Panc1 (cell line): ENCODE data around the gene MEF2A. TPM values are rescaled to one million over a fixed set of nuclear protein-coding genes. Genes with fewer than 3 reads are reported as not detected.

Experiments used
- ATAC-seq: fragments of 200-7000 bp; cut with Tn5 transposase; 2 replicates; pipeline ENCODE4 v1.9.1; 2020; ENCODE audit warnings: mild to moderate bottlenecking, moderate library complexity
- BruUV-seq: library from RNA; stranded (reverse); fragments of 400-500 nt; replicated peaks from 2 replicates; lab custom pipeline; 2021; lab: Mats Ljungman, UMichigan
- CTCF ChIA-PET: fragments of 300-600 bp; sonication (Branson Sonifier 250); formaldehyde crosslinking; loops from one replicate; lab custom pipeline; 2022; ENCODE audit warnings: antibody characterized with exemption; lab: Charles Lee
- POLR2A ChIA-PET: fragments of 300-600 bp; sonication (Branson Sonifier 250); formaldehyde crosslinking; loops from one replicate; lab custom pipeline; 2022; ENCODE audit warnings: antibody characterized with exemption; lab: Charles Lee
- DNase-seq: peaks from one replicate; pipeline ENCODE4 v3.0.0-alpha.2; 2010; ENCODE audit warnings: low read depth, low spot score
- H3K27ac ChIP-seq: 2 replicates; pipeline ENCODE4 v1.5.1; 2011; ENCODE audit warnings: mild to moderate bottlenecking, low read length, inconsistent platforms
- H3K27me3 ChIP-seq: fragments of 200-500 bp; sonication (Bioruptor generic); 2 replicates; pipeline ENCODE4 v1.6.0; 2014; ENCODE audit warnings: low read length, inconsistent platforms; ENCODE audit not compliant: control insufficient read depth, insufficient read depth
- H3K36me3 ChIP-seq: fragments of 200-500 bp; sonication (Bioruptor generic); 2 replicates; pipeline ENCODE4 v1.5.1; 2014; ENCODE audit warnings: inconsistent platforms, mild to moderate bottlenecking, low read length, moderate library complexity; ENCODE audit not compliant: control insufficient read depth, insufficient read depth
- H3K4me1 ChIP-seq: 2 replicates; pipeline ENCODE4 v1.5.1; 2011; ENCODE audit warnings: inconsistent platforms, mild to moderate bottlenecking, low read length, moderate library complexity; ENCODE audit not compliant: control insufficient read depth, insufficient read depth
- H3K4me3 ChIP-seq, 2 experiments: 2 replicates each; pipeline ENCODE4 v1.5.1; 2011 to 2012; ENCODE audit warnings: low read depth in 2 of 2, low read length in 2 of 2, mild to moderate bottlenecking in 2 of 2, inconsistent platforms in 1 of 2, moderate library complexity in 1 of 2
- H3K9me3 ChIP-seq: fragments of 200-500 bp; sonication (Bioruptor generic); 2 replicates; pipeline ENCODE4 v1.5.1; 2014; ENCODE audit warnings: low read depth, mild to moderate bottlenecking, inconsistent platforms, low read length, moderate library complexity; ENCODE audit not compliant: control insufficient read depth, insufficient read depth
- CTCF ChIP-seq: fragments of 450-650 bp; IDR thresholded peaks from 2 replicates; pipeline ENCODE4 v1.5.1; 2017; ENCODE audit warnings: mild to moderate bottlenecking
- POLR2AphosphoS5 ChIP-seq: IDR thresholded peaks from 2 replicates; pipeline ENCODE4 v1.6.1; 2012; ENCODE audit warnings: mild to moderate bottlenecking, low read depth, low read length, moderate library complexity
- REST ChIP-seq, 2 experiments: IDR thresholded peaks; 2 replicates each; pipeline ENCODE4 v1.6.1; 2011 to 2012; ENCODE audit warnings: low read depth in 2 of 2, control low read depth in 1 of 2, low read length in 1 of 2, mild to moderate bottlenecking in 1 of 2, moderate library complexity in 1 of 2; ENCODE audit not compliant: insufficient read depth in 1 of 2
- SIN3A ChIP-seq: IDR thresholded peaks from 2 replicates; pipeline ENCODE4 v1.6.1; 2012; ENCODE audit warnings: low read depth, mild to moderate bottlenecking, low read length, moderate library complexity, borderline replicate concordance; ENCODE audit not compliant: insufficient read depth
- TCF7L2 ChIP-seq: IDR thresholded peaks from 2 replicates; pipeline ENCODE4 v1.6.1; 2011; ENCODE audit warnings: mild to moderate bottlenecking, low read depth, low read length, inconsistent platforms
- in situ Hi-C: cut with HindIII; loops from 2 replicates; pipeline ENCODE4 v1.10.0; 2016; ENCODE audit warnings: low sequenced_read_pairs, low pct_unique_long_range_greater_than_20kb
- intact Hi-C: fragments of 100-400 bp; cut with micrococcal nuclease; formaldehyde crosslinking; loops from one replicate; pipeline ENCODE4 v1.10.0; 2022; ENCODE audit not compliant: unreplicated experiment
- total RNA-seq: library from RNA; stranded (reverse); gene quantifications from one replicate; pipeline ENCODE4 v1.2.1, GENCODE V29; 2021; ENCODE audit not compliant: unreplicated experiment

Gene MEF2A
- total RNA-seq, 1 experiment from 2014 or later = 31.1 TPM

- Histone ChIP-seq H3K27ac (no peak overlapping the region), H3K27me3 (no peaks in the 10 kb centered on the region), H3K4me3 (no peak overlapping the region), H3K9me3 (no peaks in the 10 kb centered on the region), H3K36me3 (no peaks in the 10 kb centered on the region), H3K4me1 (peaks cover 5% of the 10 kb centered on the region; the same call in 1 of the 2 replicates)
- ATAC-seq (no peak), DNase-seq (no peak)
- ChIA-PET POLR2A (no interaction called here), CTCF (no interaction called here)
- intact Hi-C loops = no loop called here
- in situ Hi-C loops = no loop called here
- BruUV-seq = no TSS peak
- TF ChIP-seq TCF7L2 (no peak), POLR2AphosphoS5 (no peak), SIN3A (no peak), REST (IDR thresholded peaks at IDR 0.05; ENCODE audit: insufficient read depth in 1 of 2, low read depth in 2 of 2, low read length in 1 of 2) (no peak), CTCF (no peak)
These were observed 168.8 kb downstream of the MEF2A start for GRCh38 chr15:99734575-99734974.

- intact Hi-C loops = no loop called here
- Histone ChIP-seq H3K27me3 (no peaks in the 10 kb centered on the region), H3K9me3 (no peaks in the 10 kb centered on the region), H3K36me3 (no peaks in the 10 kb centered on the region), H3K4me1 (peaks cover 5% of the 10 kb centered on the region; the same call in 1 of the 2 replicates), H3K27ac (no peak overlapping the region), H3K4me3 (no peak overlapping the region)
- no peak for TF ChIP-seq SIN3A
- TF ChIP-seq TCF7L2 = no peak
- TF ChIP-seq CTCF = no peak
- TF ChIP-seq POLR2AphosphoS5 = no peak
- TF ChIP-seq REST (IDR thresholded peaks at IDR 0.05; ENCODE audit: insufficient read depth in 1 of 2, low read depth in 2 of 2, low read length in 1 of 2) = no peak
- in situ Hi-C loops = no loop called here
- CTCF ChIA-PET = no interaction called here
- DNase-seq (no peak), ATAC-seq (no peak)
- POLR2A ChIA-PET = no interaction called here
- no TSS peak for BruUV-seq
These were observed 170.1 kb downstream of the MEF2A start for GRCh38 chr15:99735868-99736267.
